ENCODE data around the gene SH2B2. TPM values are rescaled to one million over a fixed set of nuclear protein-coding genes. Genes with fewer than 3 reads are reported as not detected.

SH2B2 gene
- total RNA-seq, 1 donor from 2014 or later, result 8.8 TPM

DNA sequence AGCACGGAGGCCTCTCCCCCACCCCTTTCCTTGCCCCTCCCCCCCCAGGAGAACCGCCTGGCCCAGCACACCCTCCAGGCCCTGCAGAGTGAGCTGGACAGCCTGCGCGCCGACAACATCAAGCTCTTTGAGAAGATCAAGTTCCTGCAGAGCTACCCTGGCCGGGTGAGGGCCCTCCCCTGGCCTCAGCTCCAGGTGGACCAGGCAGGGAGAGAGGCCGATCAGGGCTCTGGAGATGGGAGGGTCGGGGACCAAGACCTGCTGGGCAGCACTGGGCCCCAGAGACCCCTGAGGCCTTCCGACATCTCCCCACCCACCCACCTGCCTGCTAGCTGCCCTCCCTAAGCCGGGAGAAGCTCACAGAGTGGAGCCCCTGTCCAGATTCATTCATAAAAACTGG is 8.8 kb upstream of the SH2B2 start:
- Histone ChIP-seq H3K9me3 (no peaks in the 10 kb centered on the region), H3K27ac (no peak overlapping the region), H3K4me3 (no peak overlapping the region), H3K27me3 (no peaks in the 10 kb centered on the region), H3K36me3 (no peaks in the 10 kb centered on the region), H3K4me1 (no peaks in the 10 kb centered on the region)
- intact Hi-C loops (cut with DNase I), result no loop called here
- DNase-seq (ENCODE audit: extremely low spot score in 2 of 2), result no peak
- TF ChIP-seq POLR2A (IDR thresholded peaks at IDR 0.05) (no peak), POLR2AphosphoS5 (IDR thresholded peaks at IDR 0.05; ENCODE audit: insufficient read depth in 1 of 2, low read depth in 1 of 2) (no peak)
- TF ChIP-seq, protein P1, sequence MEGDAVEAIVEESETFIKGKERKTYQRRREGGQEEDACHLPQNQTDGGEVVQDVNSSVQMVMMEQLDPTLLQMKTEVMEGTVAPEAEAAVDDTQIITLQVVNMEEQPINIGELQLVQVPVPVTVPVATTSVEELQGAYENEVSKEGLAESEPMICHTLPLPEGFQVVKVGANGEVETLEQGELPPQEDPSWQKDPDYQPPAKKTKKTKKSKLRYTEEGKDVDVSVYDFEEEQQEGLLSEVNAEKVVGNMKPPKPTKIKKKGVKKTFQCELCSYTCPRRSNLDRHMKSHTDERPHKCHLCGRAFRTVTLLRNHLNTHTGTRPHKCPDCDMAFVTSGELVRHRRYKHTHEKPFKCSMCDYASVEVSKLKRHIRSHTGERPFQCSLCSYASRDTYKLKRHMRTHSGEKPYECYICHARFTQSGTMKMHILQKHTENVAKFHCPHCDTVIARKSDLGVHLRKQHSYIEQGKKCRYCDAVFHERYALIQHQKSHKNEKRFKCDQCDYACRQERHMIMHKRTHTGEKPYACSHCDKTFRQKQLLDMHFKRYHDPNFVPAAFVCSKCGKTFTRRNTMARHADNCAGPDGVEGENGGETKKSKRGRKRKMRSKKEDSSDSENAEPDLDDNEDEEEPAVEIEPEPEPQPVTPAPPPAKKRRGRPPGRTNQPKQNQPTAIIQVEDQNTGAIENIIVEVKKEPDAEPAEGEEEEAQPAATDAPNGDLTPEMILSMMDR (IDR thresholded peaks at IDR 0.05), result no peak

DNA sequence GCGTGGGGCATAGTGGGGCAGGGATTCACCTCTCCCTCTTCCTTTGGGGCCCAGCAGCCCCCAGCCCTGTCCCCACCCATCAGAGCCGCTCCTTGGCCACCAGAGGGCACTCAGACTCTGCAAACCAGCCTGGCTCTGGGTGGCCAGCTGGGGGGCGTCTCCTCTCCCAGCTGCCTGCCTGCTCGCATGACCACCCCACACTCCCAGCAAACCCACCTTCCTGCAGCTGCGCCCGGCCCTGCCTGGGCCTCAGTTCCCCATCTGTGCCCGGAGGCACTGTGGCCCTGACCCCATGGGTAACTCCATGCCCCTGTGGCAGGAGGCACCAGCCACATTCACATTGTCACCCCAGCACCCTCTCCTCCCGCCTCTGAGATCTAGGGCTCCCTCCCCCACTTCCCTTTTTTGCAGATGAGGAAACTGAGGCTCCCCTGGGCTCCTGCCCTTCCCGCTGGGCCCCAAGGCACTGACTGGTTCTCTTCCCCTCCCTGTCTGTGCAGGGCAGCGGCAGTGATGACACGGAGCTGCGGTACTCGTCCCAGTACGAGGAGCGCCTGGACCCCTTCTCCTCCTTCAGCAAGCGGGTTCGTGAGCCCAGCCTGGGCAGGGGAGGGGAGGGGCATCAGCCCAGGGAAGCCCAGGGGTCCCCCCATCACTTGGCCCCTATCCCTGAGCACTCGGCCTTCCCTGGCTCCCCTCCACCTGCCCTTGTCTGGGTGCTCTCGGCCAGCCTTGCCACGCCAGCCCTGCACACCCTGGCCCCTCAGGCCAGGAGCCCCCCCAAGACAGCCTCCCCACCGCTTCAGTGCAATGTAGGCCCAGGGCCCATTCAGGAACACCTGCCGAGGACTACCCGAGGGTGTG is 6.9 kb upstream of the SH2B2 start:
- TF ChIP-seq, protein P1 (IDR thresholded peaks at IDR 0.05), result peak; percentile 82 to 94 (median 85)
- no peak for TF ChIP-seq POLR2AphosphoS5 (IDR thresholded peaks at IDR 0.05; ENCODE audit: insufficient read depth in 1 of 2, low read depth in 1 of 2)
- TF ChIP-seq POLR2A (IDR thresholded peaks at IDR 0.05), result no peak
- DNase-seq (ENCODE audit: extremely low spot score in 2 of 2), result no peak
- no peaks in the 10 kb centered on the region for H3K36me3 ChIP-seq
- intact Hi-C loops (cut with DNase I), result loop anchor here (5.0 kb wide), 1 partner anchor 113 kb away; no protein-coding TSS in a partner anchor
- H3K4me3 ChIP-seq, result no peak overlapping the region
- H3K27ac ChIP-seq, result no peak overlapping the region
- H3K4me1 ChIP-seq, result peaks cover 2% of the 10 kb centered on the region
- H3K27me3 ChIP-seq, result no peaks in the 10 kb centered on the region
- H3K9me3 ChIP-seq, result no peaks in the 10 kb centered on the region

DNA sequence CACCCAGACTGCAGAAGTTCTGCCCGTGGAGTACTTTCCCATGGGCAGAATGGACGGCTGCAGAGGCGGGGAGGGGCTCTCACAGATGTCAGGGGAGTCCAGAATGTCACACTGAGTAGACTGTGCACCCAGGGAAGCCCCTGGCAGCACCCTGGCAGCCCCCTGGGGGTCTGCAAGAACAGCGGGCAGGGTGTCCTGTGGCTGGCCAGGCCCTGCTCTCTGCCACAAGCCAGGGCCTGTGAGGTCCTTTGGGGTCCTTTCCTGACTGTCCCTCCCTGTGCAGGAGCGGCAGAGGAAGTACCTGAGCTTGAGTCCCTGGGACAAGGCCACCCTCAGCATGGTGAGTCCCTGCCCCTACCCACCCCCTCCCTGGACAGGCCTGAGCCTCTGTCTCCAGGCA is 6.1 kb upstream of the SH2B2 start:
- Histone ChIP-seq H3K4me3 (no peak overlapping the region), H3K27ac (no peak overlapping the region), H3K4me1 (peaks cover 10% of the 10 kb centered on the region), H3K36me3 (no peaks in the 10 kb centered on the region), H3K27me3 (no peaks in the 10 kb centered on the region), H3K9me3 (no peaks in the 10 kb centered on the region)
- no peak for DNase-seq (ENCODE audit: extremely low spot score in 2 of 2)
- TF ChIP-seq, protein P1 (IDR thresholded peaks at IDR 0.05), result no peak
- TF ChIP-seq POLR2AphosphoS5 (IDR thresholded peaks at IDR 0.05; ENCODE audit: insufficient read depth in 1 of 2, low read depth in 1 of 2), result no peak
- intact Hi-C loops (cut with DNase I), result loop anchor here (5.0 kb wide), 1 partner anchor 112 kb away; no protein-coding TSS in a partner anchor

DNA sequence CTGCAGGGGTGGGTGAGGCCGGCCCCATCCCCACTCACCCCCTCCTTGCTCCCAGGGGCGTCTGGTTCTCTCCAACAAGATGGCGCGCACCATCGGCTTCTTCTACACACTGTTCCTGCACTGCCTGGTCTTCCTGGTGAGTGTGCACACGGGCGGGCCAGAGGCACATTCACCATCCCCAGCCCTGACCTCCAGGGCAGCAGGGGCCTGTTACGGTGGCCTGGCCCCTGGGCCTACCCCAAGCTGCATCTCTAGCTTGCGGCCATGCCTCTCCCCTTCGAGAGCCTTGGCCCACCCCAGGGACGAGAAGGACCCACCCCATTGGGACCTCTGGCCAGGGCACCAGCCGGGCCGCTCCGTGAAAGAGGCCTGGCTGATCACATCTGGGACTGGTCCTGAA is 4.9 kb upstream of the SH2B2 start:
- no peaks in the 10 kb centered on the region for H3K9me3 ChIP-seq
- TF ChIP-seq, protein P1 (IDR thresholded peaks at IDR 0.05), result no peak
- TF ChIP-seq POLR2AphosphoS5 (IDR thresholded peaks at IDR 0.05; ENCODE audit: insufficient read depth in 1 of 2, low read depth in 1 of 2), result no peak
- H3K27me3 ChIP-seq, result no peaks in the 10 kb centered on the region
- no peak for DNase-seq (ENCODE audit: extremely low spot score in 2 of 2)
- intact Hi-C loops (cut with DNase I), result loop anchor here (5.0 kb wide), 1 partner anchor 111 kb away; no protein-coding TSS in a partner anchor
- H3K27ac ChIP-seq, result no peak overlapping the region
- H3K4me3 ChIP-seq, result no peak overlapping the region
- H3K4me1 ChIP-seq, result peaks cover 19% of the 10 kb centered on the region
- no peaks in the 10 kb centered on the region for H3K36me3 ChIP-seq
